ENCODE measurements around the gene RNU4-1. TPM values are rescaled to one million over a fixed set of nuclear protein-coding genes. Genes with fewer than 3 reads are reported as not detected.

The RNU4-1 gene
- total RNA-seq, 1 experiment from 2014 or later: 2,436 TPM

GRCh38 chr12:120276734-120277133 is 16.3 kb downstream of the RNU4-1 start:
- Mint-ChIP-seq H3K27me3 (ENCODE audit: low read depth) (no peaks in the 10 kb centered on the region; the same call in 1 of the 2 replicates), H3K4me3 (no peak overlapping the region), H3K9me3 (peaks cover 9% of the 10 kb centered on the region), H3K4me1 (no peaks in the 10 kb centered on the region), H3K36me3 (peaks cover 8% of the 10 kb centered on the region), H3K27ac (no peak overlapping the region)
- CTCF ChIA-PET: no interaction called here
- POLR2A ChIA-PET: no interaction called here
- TF ChIP-seq, protein P1, sequence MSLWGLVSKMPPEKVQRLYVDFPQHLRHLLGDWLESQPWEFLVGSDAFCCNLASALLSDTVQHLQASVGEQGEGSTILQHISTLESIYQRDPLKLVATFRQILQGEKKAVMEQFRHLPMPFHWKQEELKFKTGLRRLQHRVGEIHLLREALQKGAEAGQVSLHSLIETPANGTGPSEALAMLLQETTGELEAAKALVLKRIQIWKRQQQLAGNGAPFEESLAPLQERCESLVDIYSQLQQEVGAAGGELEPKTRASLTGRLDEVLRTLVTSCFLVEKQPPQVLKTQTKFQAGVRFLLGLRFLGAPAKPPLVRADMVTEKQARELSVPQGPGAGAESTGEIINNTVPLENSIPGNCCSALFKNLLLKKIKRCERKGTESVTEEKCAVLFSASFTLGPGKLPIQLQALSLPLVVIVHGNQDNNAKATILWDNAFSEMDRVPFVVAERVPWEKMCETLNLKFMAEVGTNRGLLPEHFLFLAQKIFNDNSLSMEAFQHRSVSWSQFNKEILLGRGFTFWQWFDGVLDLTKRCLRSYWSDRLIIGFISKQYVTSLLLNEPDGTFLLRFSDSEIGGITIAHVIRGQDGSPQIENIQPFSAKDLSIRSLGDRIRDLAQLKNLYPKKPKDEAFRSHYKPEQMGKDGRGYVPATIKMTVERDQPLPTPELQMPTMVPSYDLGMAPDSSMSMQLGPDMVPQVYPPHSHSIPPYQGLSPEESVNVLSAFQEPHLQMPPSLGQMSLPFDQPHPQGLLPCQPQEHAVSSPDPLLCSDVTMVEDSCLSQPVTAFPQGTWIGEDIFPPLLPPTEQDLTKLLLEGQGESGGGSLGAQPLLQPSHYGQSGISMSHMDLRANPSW (CRISPR knock-in tag; conservative IDR thresholded peaks at IDR 0.05; ENCODE audit: low read depth): no peak
- TF ChIP-seq OVOL2 (CRISPR knock-in tag; IDR thresholded peaks at IDR 0.05; ENCODE audit: borderline replicate concordance): no peak
- TF ChIP-seq ETV6 (CRISPR knock-in tag; IDR thresholded peaks at IDR 0.05): no peak
- TF ChIP-seq TEAD1 (CRISPR knock-in tag; IDR thresholded peaks at IDR 0.05): no peak
- no peak for TF ChIP-seq ZNF416 (CRISPR knock-in tag; IDR thresholded peaks at IDR 0.05)
- TF ChIP-seq ZNF281 (CRISPR knock-in tag; IDR thresholded peaks at IDR 0.05): no peak
- TF ChIP-seq NR2C2 (CRISPR knock-in tag; IDR thresholded peaks at IDR 0.05): no peak
- TF ChIP-seq, protein P2, sequence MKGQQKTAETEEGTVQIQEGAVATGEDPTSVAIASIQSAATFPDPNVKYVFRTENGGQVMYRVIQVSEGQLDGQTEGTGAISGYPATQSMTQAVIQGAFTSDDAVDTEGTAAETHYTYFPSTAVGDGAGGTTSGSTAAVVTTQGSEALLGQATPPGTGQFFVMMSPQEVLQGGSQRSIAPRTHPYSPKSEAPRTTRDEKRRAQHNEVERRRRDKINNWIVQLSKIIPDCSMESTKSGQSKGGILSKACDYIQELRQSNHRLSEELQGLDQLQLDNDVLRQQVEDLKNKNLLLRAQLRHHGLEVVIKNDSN (CRISPR knock-in tag; IDR thresholded peaks at IDR 0.05): no peak
- no peak for TF ChIP-seq ELF4 (CRISPR knock-in tag; IDR thresholded peaks at IDR 0.05; ENCODE audit: low read depth)
- TF ChIP-seq NFYB (CRISPR knock-in tag; conservative IDR thresholded peaks at IDR 0.05; ENCODE audit: low read depth): no peak
- TF ChIP-seq TCF7 (CRISPR knock-in tag; IDR thresholded peaks at IDR 0.05; ENCODE audit: low read depth): no peak
- TF ChIP-seq ZNF138 (CRISPR knock-in tag; conservative IDR thresholded peaks at IDR 0.05): no peak
- no peak for TF ChIP-seq NFE2L1 (CRISPR knock-in tag; IDR thresholded peaks at IDR 0.05)
- DNase-seq (ENCODE audit: low spot score): no peak
- no peak for ATAC-seq

GRCh38 chr12:120267736-120268135 is 25.3 kb downstream of the RNU4-1 start:
- Mint-ChIP-seq H3K36me3 (no peaks in the 10 kb centered on the region), H3K4me1 (peaks cover 41% of the 10 kb centered on the region), H3K27ac (peak overlapping the region; percentile 78), H3K27me3 (ENCODE audit: low read depth) (no peaks in the 10 kb centered on the region), H3K4me3 (no peak overlapping the region), H3K9me3 (no peaks in the 10 kb centered on the region)
- POLR2A ChIA-PET: interaction anchor here (0.6 to 12.0 kb wide), 4 partner anchors 24 to 67 kb away, joined by 3 to 198 read pairs (median 20); partner anchors contain the start of genes RNU4-1, RNU4-2 and RPLP0
- CTCF ChIA-PET: interaction anchor here (1.4 to 22.1 kb wide), 6 partner anchors 13 to 66 kb away, joined by 7 to 717 read pairs (median 80); partner anchors contain the start of genes RNU4-2, RPLP0 and SIRT4
- ATAC-seq: no peak
- no peak for DNase-seq (ENCODE audit: low spot score)
- TF ChIP-seq USF2 (CRISPR knock-in tag; IDR thresholded peaks at IDR 0.05) (no peak), ARID4B (CRISPR knock-in tag; IDR thresholded peaks at IDR 0.05; ENCODE audit: borderline replicate concordance) (no peak), ETV6 (CRISPR knock-in tag; IDR thresholded peaks at IDR 0.05) (no peak)
- TF ChIP-seq, protein P3, sequence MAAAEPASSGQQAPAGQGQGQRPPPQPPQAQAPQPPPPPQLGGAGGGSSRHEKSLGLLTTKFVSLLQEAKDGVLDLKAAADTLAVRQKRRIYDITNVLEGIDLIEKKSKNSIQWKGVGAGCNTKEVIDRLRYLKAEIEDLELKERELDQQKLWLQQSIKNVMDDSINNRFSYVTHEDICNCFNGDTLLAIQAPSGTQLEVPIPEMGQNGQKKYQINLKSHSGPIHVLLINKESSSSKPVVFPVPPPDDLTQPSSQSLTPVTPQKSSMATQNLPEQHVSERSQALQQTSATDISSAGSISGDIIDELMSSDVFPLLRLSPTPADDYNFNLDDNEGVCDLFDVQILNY (CRISPR knock-in tag; IDR thresholded peaks at IDR 0.05): no peak
- TF ChIP-seq, protein P4, sequence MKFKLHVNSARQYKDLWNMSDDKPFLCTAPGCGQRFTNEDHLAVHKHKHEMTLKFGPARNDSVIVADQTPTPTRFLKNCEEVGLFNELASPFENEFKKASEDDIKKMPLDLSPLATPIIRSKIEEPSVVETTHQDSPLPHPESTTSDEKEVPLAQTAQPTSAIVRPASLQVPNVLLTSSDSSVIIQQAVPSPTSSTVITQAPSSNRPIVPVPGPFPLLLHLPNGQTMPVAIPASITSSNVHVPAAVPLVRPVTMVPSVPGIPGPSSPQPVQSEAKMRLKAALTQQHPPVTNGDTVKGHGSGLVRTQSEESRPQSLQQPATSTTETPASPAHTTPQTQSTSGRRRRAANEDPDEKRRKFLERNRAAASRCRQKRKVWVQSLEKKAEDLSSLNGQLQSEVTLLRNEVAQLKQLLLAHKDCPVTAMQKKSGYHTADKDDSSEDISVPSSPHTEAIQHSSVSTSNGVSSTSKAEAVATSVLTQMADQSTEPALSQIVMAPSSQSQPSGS (CRISPR knock-in tag; IDR thresholded peaks at IDR 0.05; ENCODE audit: borderline replicate concordance, low read depth): no peak
- TF ChIP-seq, protein P5, sequence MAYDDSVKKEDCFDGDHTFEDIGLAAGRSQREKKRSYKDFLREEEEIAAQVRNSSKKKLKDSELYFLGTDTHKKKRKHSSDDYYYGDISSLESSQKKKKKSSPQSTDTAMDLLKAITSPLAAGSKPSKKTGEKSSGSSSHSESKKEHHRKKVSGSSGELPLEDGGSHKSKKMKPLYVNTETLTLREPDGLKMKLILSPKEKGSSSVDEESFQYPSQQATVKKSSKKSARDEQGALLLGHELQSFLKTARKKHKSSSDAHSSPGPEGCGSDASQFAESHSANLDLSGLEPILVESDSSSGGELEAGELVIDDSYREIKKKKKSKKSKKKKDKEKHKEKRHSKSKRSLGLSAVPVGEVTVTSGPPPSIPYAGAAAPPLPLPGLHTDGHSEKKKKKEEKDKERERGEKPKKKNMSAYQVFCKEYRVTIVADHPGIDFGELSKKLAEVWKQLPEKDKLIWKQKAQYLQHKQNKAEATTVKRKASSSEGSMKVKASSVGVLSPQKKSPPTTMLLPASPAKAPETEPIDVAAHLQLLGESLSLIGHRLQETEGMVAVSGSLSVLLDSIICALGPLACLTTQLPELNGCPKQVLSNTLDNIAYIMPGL (CRISPR knock-in tag; IDR thresholded peaks at IDR 0.05): no peak

Data from WTC11 (cell line).